ENCODE results near the gene TTC28.

DNA sequence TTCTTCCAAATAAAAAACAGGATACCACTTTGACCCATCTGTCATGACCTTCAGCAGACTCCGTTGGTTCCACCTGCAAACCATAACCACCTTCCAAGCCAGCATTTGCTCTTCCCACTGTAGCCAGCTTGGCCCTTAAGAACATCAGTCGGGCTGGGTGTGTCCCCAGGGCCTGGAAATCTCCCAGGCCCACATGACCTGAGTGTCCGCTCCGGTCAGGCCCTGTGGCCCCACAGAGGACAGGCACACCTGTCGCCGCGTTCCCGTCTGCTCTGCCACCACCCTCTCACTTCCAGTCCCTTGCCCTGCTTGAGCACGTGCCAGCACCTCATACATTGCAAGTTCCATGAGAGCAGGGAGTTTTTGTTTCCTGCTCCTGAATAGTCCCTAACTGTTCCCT lies 694.9 kb downstream of the TTC28 start:
- TF ChIP-seq EP300 (IDR thresholded peaks at IDR 0.05) (no peak), POLR2AphosphoS5 (IDR thresholded peaks at IDR 0.05) (no peak)

Data from sigmoid colon (tissue), 4 donors.